ENCODE results near the gene CIDEB.
A peak's percentile ranks its signal among the peaks of the same experiment; 100 is the strongest.

Gene CIDEB

DNA sequence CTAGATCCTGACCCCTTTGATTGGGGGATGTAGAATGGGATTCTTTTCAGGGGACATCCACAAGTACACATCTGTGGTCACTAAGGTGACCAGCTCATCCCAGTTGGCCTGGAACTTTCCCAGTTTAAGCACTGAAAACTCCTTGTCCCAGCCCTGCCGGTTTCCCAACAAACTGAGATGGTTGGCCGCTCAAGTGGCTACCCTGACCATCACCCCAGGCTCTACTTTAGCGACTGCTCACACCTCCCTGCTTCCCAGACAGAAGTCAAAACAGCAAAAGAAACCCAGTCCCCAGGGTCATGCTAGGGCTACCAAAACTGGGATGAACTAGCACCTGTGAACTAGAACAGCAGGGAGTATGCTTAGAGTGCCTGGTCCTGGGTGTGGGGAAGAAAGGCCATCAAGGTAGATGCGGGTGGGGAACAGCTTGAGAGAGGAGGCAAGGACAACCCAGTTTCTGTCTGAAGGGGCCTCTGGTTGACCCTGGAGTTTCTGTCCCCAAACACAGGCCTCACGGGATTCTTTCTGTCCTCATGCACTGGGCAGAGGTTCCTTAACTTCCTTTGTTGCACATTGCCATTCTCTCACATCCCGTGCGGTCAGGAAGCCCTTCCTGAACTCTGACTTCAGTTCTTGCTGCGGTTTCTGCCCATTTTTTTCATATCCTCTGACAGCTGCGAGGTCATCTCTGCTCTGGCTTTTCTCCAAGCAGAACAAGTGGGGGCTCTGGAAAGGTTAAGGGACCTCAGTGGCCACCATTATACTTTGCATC lies 5.1 kb upstream of the CIDEB start:
- peak; percentile 65 for DNase-seq (ENCODE audit: low spot score)

DNA sequence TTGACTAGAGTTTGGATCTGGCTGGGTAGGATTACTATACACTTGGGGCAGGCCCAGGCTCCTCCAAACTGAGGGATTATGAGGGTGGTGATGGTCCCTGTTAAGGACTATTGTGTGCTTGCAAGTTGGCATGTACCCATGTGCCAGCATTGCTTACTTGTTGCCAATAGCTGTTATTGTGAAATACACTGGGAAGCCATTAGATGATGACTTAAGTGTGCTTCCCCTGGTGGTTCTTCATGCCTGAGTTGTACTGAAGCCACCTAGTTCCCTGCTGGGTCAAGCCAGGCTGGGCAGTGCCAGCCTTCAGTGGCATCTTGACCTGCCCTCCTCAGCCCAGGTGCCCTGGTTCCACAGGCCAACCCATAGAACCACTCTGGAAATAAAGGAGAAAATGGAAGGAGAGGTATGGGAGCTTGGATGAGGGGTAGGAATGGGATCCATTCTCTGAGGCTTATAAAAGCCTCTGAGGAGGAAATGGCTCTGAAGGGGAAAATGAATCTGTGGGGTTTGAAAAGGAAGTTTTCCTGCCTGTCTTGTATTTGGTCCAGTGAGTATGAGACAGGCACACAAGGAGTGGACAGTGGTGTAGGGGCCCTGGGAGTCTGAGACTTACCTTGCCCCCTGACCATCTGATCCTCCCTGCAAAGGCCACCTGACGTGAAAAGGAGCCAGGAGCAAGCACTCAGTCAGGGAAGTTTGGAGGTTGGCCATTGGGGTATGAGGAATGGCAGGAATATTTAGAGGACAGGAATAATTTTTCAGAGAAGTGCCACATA lies 4.2 kb upstream of the CIDEB start:
- DNase-seq (ENCODE audit: low spot score), result no peak

GRCh38 chr14:24310646-24311604 lies 3.1 kb upstream of the CIDEB start, which contains the start of gene LTB4R:
LTB4R (plus strand) TSS chr14:24311502; CDS start chr14:24315652, 4,150 bp downstream.
- no peak for DNase-seq (ENCODE audit: low spot score)

GRCh38 chr14:24310265-24310645 lies 2.5 kb upstream of the CIDEB start:
- no peak for DNase-seq (ENCODE audit: low spot score)

DNA sequence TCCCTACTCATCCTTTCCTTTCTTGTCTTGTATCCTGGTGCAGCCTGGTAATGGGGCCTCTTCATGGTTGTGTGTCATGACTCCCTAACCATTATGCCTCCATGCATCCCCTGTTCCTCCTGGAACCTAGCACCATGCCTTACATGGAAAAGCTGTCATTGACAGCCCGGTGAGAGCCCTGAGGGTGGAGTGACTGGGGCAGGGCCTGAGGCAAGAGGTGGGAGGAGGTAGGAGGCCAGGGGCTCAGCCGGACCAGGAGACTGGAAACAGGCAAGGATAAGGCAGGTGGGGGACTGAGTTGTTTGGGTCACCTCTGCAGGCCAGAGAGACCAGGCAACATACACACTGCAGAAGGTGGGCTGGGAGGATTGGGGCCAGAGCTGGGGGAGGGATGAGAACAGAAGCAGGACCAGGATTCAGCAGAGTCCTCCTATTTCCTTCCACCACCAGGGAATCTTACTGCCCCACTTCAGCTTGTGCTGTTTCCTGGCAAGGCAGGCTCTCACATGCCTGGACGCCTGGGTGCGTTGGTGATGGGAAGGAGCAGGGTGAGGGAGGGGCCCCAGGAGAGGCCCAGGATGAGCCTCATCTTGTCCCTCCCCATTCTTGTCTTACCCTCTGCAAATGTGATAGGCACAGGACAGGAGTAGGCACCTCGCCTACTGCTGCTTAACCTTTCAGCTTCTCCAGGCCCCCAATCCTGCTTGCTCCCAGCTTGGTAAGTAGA lies 1.9 kb upstream of the CIDEB start, which contains the start of gene LTB4R2:
TSS of gene LTB4R2 (plus strand) at position 603 of the 727 bp plus-strand sequence. CDS start 525 bp downstream, outside the sequence.
- DNase-seq (ENCODE audit: low spot score), result no peak

- no peak for DNase-seq (ENCODE audit: low spot score)
These were observed 756 bp upstream of the CIDEB start for GRCh38 chr14:24308342-24309124.

DNA sequence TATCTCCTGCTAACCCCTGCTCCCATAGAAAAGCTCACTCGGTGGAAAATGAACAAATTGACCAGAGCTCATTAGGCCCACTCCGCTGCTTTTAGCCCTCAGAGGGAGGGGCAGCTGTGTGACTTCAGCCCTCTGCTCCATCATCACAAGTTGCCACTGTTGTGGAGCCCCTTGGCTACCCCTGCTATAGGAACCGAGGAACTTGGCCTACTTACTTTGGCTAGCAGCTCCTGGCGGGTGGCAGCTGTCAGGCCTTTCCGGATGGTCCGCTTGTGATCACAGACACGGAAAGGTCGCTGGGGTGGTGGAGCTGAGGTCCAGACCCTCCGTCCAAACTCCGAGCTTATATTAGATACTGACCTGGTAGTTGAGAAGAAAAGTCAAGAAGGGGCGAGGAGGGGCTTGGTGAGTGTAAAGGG lies 612 bp downstream of the CIDEB start:
- DNase-seq (ENCODE audit: low spot score), result no peak

- DNase-seq (ENCODE audit: low spot score), result no peak
These were observed 3.8 kb downstream of the CIDEB start for GRCh38 chr14:24304019-24304387.

- DNase-seq (ENCODE audit: low spot score), result no peak
These were observed 7.3 kb downstream of the CIDEB start for GRCh38 chr14:24300326-24300980.

DNA sequence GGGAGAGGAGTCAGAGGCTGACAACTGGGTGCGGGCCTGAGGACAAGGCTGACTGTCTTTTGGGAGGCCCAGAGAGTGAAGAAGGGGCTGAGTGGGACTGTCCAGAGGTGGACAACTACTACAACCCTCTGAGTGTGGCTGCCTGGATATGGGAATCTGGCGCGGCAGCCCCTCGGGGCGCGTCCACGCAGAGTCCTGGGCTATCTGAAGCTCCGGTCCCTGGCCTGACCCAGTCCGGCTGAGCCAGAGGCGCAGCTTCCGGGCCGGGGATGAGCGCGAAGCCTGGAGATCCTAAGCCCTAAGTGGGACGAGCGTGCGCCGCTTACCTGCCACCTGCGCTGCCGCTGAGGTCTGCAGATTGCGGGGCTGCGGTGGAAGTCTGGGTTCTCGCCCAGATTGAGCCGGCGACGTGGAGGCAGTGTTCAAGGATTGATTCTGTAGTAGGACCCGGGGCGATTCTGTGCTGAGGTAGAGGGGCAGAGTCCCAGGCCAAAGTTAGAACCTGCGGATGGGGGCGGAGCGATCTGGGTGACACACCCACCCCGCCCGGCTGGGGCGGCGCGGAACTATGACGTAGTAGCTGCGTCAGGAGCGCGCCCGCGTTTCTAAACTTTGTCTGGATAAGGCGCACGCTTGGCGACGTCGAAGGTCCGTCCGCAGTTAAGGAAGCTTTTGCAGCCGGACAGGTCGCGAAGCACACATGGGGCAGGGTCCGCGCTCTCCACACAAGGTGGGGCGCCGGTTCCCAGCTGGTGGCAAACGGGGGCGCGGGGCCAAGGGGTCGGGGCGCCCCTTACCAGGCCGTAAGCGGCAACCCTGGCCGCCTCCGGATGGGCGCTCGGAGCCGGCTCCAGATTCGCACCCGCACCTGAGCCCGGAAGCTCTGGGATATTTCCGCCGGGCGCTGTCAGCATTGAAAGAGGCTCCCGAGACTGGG lies 8.3 kb downstream of the CIDEB start, which contains the start of the genes DHRS1 and NOP9:
TSS of gene DHRS1 (minus strand) at position 526 of the 937 bp plus-strand sequence. CDS start 674 bp downstream, outside the sequence.
TSS of gene NOP9 (plus strand) at position 596 of the 937 bp plus-strand sequence. CDS start at position 701, 105 bp downstream.
- peak; percentile 83 for DNase-seq (ENCODE audit: low spot score)

DNA sequence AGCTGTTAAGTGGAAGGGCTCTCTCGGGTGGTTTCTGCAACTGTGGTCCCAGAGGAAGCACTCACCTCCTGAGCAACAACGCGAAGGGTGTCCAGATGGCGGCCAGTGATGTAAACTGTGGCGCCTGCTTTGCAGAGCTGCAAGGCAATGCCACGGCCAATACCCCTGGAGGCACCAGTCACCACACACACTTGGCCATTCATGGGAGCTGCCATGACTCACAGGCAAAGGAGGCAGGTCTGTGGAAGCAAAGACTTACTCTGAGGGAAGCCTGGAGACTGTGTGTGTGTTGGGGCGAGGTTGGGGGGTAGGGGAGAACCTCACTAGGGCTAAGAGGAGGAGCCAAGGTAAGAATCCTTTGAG lies 8.9 kb downstream of the CIDEB start:
- peak; percentile 29 for DNase-seq (ENCODE audit: low spot score)

GRCh38 chr14:24297190-24297964 lies 10.4 kb downstream of the CIDEB start:
- DNase-seq (ENCODE audit: low spot score), result peak; percentile 40

DNA sequence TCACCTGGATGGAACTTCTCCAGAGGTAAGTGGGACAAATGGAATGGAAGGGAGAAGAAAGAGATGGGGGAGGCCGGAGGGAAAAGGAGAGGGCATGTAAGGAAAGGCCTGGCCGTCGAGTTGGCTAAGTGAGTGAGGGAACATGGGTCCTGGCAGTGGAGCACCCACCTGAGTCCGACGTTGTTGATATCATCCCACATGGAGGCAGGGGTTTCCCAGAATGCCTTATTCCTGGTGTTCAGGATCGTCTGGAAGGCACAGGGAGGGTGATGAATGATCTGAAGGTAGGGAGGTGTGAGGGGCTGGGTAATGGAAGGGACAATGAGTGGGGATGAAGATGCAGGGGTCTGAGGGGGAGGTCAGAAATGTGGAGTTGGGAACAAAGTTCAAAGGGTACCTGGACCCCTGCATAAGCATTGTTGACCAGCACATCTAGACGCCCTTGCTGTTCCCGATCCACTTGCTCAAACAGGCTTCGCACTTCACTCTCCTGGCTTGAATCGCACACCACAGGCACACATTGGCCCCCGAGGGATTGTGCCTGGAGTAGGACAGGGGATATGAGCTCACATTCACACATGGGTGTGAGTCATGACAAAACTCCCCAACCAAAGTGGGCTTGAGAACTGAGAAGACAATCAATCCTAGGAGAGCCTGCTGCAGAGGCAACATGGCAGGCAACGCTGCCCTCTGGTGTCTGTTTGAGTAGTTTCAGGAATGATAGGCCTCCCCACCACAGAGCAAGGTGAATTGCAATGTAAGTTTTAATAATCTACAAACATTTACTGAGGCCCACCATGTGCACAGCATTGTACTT lies 11.2 kb downstream of the CIDEB start:
- DNase-seq (ENCODE audit: low spot score), result peak; percentile 77

DNA sequence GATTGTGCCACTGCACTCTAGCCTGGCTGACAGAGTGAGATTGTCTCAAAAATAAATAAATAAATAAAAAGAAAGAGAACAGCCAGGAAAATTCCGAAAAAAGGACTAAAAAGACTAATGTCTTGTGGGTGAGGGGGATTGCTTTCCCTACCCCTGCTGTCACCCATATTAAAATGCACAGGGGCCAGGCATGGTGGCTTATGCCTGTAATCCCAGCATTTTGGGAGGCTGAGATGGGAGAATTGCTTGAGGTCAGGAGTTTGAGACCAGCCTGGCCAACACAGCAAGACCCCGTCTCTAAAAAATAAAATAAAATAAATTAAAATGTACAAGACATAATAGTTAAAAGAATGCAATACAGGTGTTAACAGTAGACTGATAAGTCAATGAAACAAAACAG lies 14.3 kb downstream of the CIDEB start:
- no peak for DNase-seq (ENCODE audit: low spot score)

GRCh38 chr14:24292118-24292807 lies 15.5 kb downstream of the CIDEB start:
- DNase-seq (ENCODE audit: low spot score), result no peak

DNA sequence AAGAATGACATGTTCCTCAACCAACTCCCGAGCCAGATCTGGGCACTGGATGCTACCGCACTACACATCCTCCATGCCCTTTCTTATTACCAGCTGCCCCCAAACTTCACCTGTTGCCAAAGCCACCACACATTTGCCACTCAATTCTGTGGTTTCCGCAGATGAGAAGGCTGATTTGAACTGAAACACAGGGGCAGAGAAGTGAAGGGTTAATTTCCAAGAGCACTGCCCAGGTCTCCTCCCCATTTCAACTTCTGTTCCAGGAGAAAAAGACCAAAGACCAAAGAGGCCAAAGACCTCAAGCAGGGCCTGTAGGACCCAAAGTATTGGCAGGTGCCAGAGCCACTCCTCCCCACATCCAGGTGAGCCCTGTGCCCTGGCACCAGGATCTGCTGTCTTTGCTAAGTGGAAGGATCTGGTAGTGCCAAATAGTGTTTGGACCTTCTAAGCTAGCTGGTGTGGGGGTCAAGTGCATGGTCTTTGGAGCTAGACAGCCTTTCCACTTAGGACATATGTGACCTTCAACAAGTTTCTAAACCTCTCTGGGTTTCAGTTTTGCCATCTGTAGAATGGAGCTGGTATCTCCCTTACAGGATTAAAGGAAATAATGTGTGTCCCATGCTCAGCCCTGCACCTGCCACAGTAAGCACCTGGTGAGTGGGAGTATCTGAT lies 16.2 kb downstream of the CIDEB start:
- no peak for DNase-seq (ENCODE audit: low spot score)
